HepG2 (cell line): ENCODE results near the gene WDR54. TPM values are rescaled to one million over a fixed set of nuclear protein-coding genes. Genes with fewer than 3 reads are reported as not detected.
A peak's percentile ranks its signal among the peaks of the same experiment; 100 is the strongest.

Source experiments
- DZIP1 ChIP-seq: sonication (generic); formaldehyde crosslinking; IDR thresholded peaks from 2 replicates; pipeline ENCODE4 v1.5.0; 2020; ENCODE audit warnings: mild to moderate bottlenecking, missing genetic modification reagents
- NRL ChIP-seq: sonication (generic); formaldehyde crosslinking; IDR thresholded peaks from 2 replicates; pipeline ENCODE4 v1.5.0; 2020; ENCODE audit warnings: missing genetic modification reagents, mild to moderate bottlenecking, moderate library complexity, borderline replicate concordance
- RFX3 ChIP-seq: IDR thresholded peaks from 2 replicates; pipeline ENCODE4 v1.6.1; 2016; ENCODE audit warnings: missing biosample characterization, missing genetic modification reagents
- SIN3B ChIP-seq: fragments of 150-350 bp; IDR thresholded peaks from 2 replicates; pipeline ENCODE4 v1.6.1; 2014; ENCODE audit warnings: low read length
- ZBTB4 ChIP-seq: sonication (generic); formaldehyde crosslinking; IDR thresholded peaks from 2 replicates; pipeline ENCODE4 v1.4.0; 2020; ENCODE audit warnings: missing genetic modification reagents, mild to moderate bottlenecking, borderline replicate concordance
- ZBTB40 ChIP-seq, 2 experiments: fragments of 450-650 bp in 1 of 2; sonication (generic) in 1 of 2; formaldehyde crosslinking in 1 of 2; IDR thresholded peaks; 2 replicates each; pipeline versions ENCODE4 v1.6.1 to v1.8.0; 2016 to 2022; ENCODE audit warnings: antibody characterized with exemption in 1 of 2, mild to moderate bottlenecking in 1 of 2, missing genetic modification reagents in 1 of 2
- ZUFSP ChIP-seq: sonication (generic); formaldehyde crosslinking; IDR thresholded peaks from 2 replicates; pipeline ENCODE4 v1.9.0; 2021; ENCODE audit warnings: missing genetic modification reagents, mild to moderate bottlenecking, borderline replicate concordance
- polyA plus RNA-seq, 8 experiments: library from polyadenylated mRNA; depleted of rRNA in 3 of 8; stranded (reverse) in 7 of 8; unstranded in 1 of 8; fragments of >200 nt; fragmentation: Illumina TruSeq in 4 of 8; extraction: Trizol in 4 of 8; gene quantifications; 2 replicates each; pipeline versions ENCODE4 v1.2.1 to v1.2.3, GENCODE V29; 2011 to 2016; ENCODE audit warnings: low read depth in 4 of 8, missing spikeins in 1 of 8, mixed read lengths in 1 of 8; ENCODE audit not compliant: insufficient read depth in 1 of 8
- total RNA-seq, 5 experiments: library from RNA; depleted of rRNA; stranded (reverse); fragments of >200 nt; fragmentation: Illumina TruSeq; extraction: Trizol; gene quantifications; 2 replicates each; pipeline ENCODE4 v1.2.3, GENCODE V29; 2016; ENCODE audit warnings: low read depth in 1 of 5

WDR54 gene
- total and polyA plus RNA-seq, 2 of the 13 experiments (the other 11 are each of a cell fraction or from before 2014, with no cell fraction given) = 2.0 to 17.3 TPM

- TF ChIP-seq DZIP1 (CRISPR knock-in tag) (no peak), ZBTB4 (CRISPR knock-in tag) (peak; percentile 86; the same call in 1 of the 2 replicates), RFX3 (CRISPR knock-in tag) (no peak), ZUFSP (CRISPR knock-in tag) (no peak), ZBTB40 (IDR thresholded peaks at IDR 0.05) (no peak), ZBTB40 (CRISPR knock-in tag; IDR thresholded peaks at IDR 0.05) (no peak), NRL (CRISPR knock-in tag) (no peak), SIN3B (peak; percentile 80)
Observed at GRCh38 chr2:74458132-74458937, 36.8 kb downstream of the WDR54 start, which contains the start of gene WBP1 (continued).
